Hepatocyte (in vitro differentiated cells): ENCODE results near the gene PKP4.

ENCODE experiments used
- CTCF ChIP-seq: fragments of 200-600 bp; sonication (generic); IDR thresholded peaks from 2 replicates; pipeline ENCODE4 v1.5.1; 2016; ENCODE audit warnings: antibody characterized with exemption, mild to moderate bottlenecking; ENCODE audit not compliant: poor library complexity
- EZH2 ChIP-seq: fragments of 200-600 bp; sonication (generic); IDR thresholded peaks from 2 replicates; pipeline ENCODE4 v1.6.1; 2016; ENCODE audit warnings: antibody characterized with exemption, mild to moderate bottlenecking, borderline replicate concordance
- EZH2phosphoT487 ChIP-seq: fragments of 200-600 bp; sonication (generic); IDR thresholded peaks from one replicate; pipeline ENCODE4 v1.6.1; 2018; ENCODE audit warnings: antibody characterized with exemption, mild to moderate bottlenecking, low read depth, moderate library complexity; ENCODE audit not compliant: unreplicated experiment, severe bottlenecking

DNA sequence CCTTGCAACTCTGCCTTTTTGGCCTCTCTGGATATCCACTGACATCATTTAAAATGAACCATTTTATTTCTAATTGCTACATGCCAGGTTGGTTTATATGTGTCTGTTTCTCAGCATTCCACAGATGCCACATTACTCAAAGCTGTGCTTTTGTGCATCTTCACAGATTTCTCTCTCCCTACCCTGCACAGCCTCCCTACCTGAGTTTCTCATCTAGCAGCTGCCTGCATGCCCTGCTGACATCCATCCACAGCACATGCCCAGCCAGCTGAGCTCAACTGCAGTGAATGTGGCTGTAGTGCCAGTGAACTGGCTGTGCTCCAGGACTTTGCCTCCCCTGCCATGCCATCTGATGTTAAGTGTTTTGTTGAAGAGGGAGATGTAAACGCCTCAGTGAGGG, 44.5 kb downstream of the PKP4 start:
- no peak for TF ChIP-seq EZH2
- TF ChIP-seq CTCF: no peak
- no peak for TF ChIP-seq EZH2phosphoT487
